HepG2 (cell line): Measurements from ENCODE around the gene TPSD1. TPM values are rescaled to one million over a fixed set of nuclear protein-coding genes. Genes with fewer than 3 reads are reported as not detected.

ENCODE experiments used
- ARID5B ChIP-seq: IDR thresholded peaks from 2 replicates; pipeline ENCODE4 v1.4.0; 2020; ENCODE audit warnings: mild to moderate bottlenecking, missing genetic modification reagents
- BHLHE40 ChIP-seq: IDR thresholded peaks from 2 replicates; pipeline ENCODE4 v1.6.1; 2011; ENCODE audit warnings: low read length, improper control_type of control experiment
- KDM3A ChIP-seq: IDR thresholded peaks from 2 replicates; pipeline ENCODE4 v1.6.1; 2018; ENCODE audit warnings: low read depth, missing compliant biosample characterization
- MAFK ChIP-seq, 2 experiments: IDR thresholded peaks in 1 of 2; conservative IDR thresholded peaks in 1 of 2; 2 replicates each; pipeline ENCODE4 v1.6.1; 2011; ENCODE audit warnings: improper control_type of control experiment in 2 of 2, low read length in 2 of 2
- MNT ChIP-seq: fragments of 450-650 bp; IDR thresholded peaks from 2 replicates; pipeline ENCODE4 v1.6.1; 2016
- MXI1 ChIP-seq: IDR thresholded peaks from 3 replicates; pipeline ENCODE4 v1.6.1; 2012; ENCODE audit warnings: low read depth, low read length, inconsistent platforms, borderline replicate concordance
- RAD51 ChIP-seq: fragments of 450-650 bp; IDR thresholded peaks from 2 replicates; pipeline ENCODE4 v1.6.1; 2016; ENCODE audit warnings: borderline replicate concordance
- RNF2 ChIP-seq: fragments of 450-650 bp; conservative IDR thresholded peaks from 2 replicates; pipeline ENCODE4 v1.6.1; 2016; ENCODE audit warnings: low read depth
- TBX3 ChIP-seq: fragments of 450-650 bp; IDR thresholded peaks from 2 replicates; pipeline ENCODE4 v1.6.1; 2017; ENCODE audit warnings: antibody characterized with exemption, mild to moderate bottlenecking, inconsistent platforms, borderline replicate concordance
- USF2 ChIP-seq, 2 experiments: sonication (generic) in 1 of 2; formaldehyde crosslinking in 1 of 2; IDR thresholded peaks; 2 replicates each; pipeline versions ENCODE4 v1.5.1 to v1.6.1; 2011 to 2020; ENCODE audit warnings: borderline replicate concordance in 1 of 2, low read depth in 1 of 2, low read length in 1 of 2, mild to moderate bottlenecking in 1 of 2, missing genetic modification reagents in 1 of 2, moderate library complexity in 1 of 2
- ZEB1 ChIP-seq: IDR thresholded peaks from 2 replicates; pipeline ENCODE4 v1.6.1; 2012; ENCODE audit warnings: mild to moderate bottlenecking, low read depth, inconsistent platforms; ENCODE audit not compliant: insufficient replicate concordance
- polyA plus RNA-seq, 8 experiments: library from polyadenylated mRNA; depleted of rRNA in 3 of 8; stranded (reverse) in 7 of 8; unstranded in 1 of 8; fragments of >200 nt; fragmentation: Illumina TruSeq in 4 of 8; extraction: Trizol in 4 of 8; gene quantifications; 2 replicates each; pipeline versions ENCODE4 v1.2.1 to v1.2.3, GENCODE V29; 2011 to 2016; ENCODE audit warnings: low read depth in 4 of 8, missing spikeins in 1 of 8, mixed read lengths in 1 of 8; ENCODE audit not compliant: insufficient read depth in 1 of 8
- total RNA-seq, 5 experiments: library from RNA; depleted of rRNA; stranded (reverse); fragments of >200 nt; fragmentation: Illumina TruSeq; extraction: Trizol; gene quantifications; 2 replicates each; pipeline ENCODE4 v1.2.3, GENCODE V29; 2016; ENCODE audit warnings: low read depth in 1 of 5

TPSD1 gene
- total and polyA plus RNA-seq, 2 of the 13 experiments (the other 11 are each of a cell fraction or from before 2014, with no cell fraction given), result not detected

- 0 out of 2 replicates have a peak, but pooled peaks have one; percentile 26 for TF ChIP-seq MNT
- peak; percentile 62 for TF ChIP-seq ZEB1
- TF ChIP-seq ARID5B, result peak; percentile 63; the same call in 1 of the 2 replicates
- peak; percentile 36; the same call in 1 of the 2 replicates for TF ChIP-seq USF2 (IDR thresholded peaks at IDR 0.05; ENCODE audit: low read depth, low read length)
- TF ChIP-seq USF2 (CRISPR knock-in tag; IDR thresholded peaks at IDR 0.05; ENCODE audit: borderline replicate concordance), result no peak
- 0 out of 2 replicates have a peak, but pooled peaks have one; percentile 32 for TF ChIP-seq BHLHE40
- TF ChIP-seq KDM3A (CRISPR knock-in tag), result no peak
- TF ChIP-seq RNF2, result no peak
- peak; percentile 63; the same call in 1 of the 2 replicates for TF ChIP-seq TBX3
- peak; percentile 37; the same call in 1 of the 3 replicates for TF ChIP-seq MXI1
- TF ChIP-seq RAD51, result peak; percentile 34; the same call in 1 of the 2 replicates
- no peak for TF ChIP-seq MAFK (conservative IDR thresholded peaks at IDR 0.05 in 1 of 2, IDR thresholded peaks at IDR 0.05 in 1 of 2; ENCODE audit: low read length in 2 of 2)
Observed at GRCh38 chr16:1297018-1297696, 41.3 kb downstream of the TPSD1 start (continued).
